Activated T-cell treated with anti-CD3 and anti-CD28 coated beads, Interleukin-2, amount 50 U/mL, for 48 hours (primary cell): ENCODE data around the gene ZBTB40.

ENCODE experiments used
- DNase-seq, 2 experiments: peaks; one replicate each; pipeline ENCODE4 v3.0.0-alpha.2; 2020

The ZBTB40 gene

GRCh38 chr1:22507587-22507986 lies 55.9 kb downstream of the ZBTB40 start:
- DNase-seq, result no peak

- no peak for DNase-seq
Measured at GRCh38 chr1:22508329-22508728, 56.7 kb downstream of the ZBTB40 start.

GRCh38 chr1:22508991-22509390 lies 57.3 kb downstream of the ZBTB40 start:
- no peak for DNase-seq

- no peak for DNase-seq
Measured at GRCh38 chr1:22509815-22510214, 58.2 kb downstream of the ZBTB40 start.

- no peak for DNase-seq
Measured at GRCh38 chr1:22512873-22513272, 61.2 kb downstream of the ZBTB40 start.

GRCh38 chr1:22516906-22517571 lies 65.4 kb downstream of the ZBTB40 start:
- no peak for DNase-seq

GRCh38 chr1:22517956-22518355 lies 66.3 kb downstream of the ZBTB40 start:
- DNase-seq, result no peak

GRCh38 chr1:22518379-22518778 lies 66.7 kb downstream of the ZBTB40 start:
- DNase-seq, result no peak

- DNase-seq, result no peak
Measured at GRCh38 chr1:22520871-22521270, 69.2 kb downstream of the ZBTB40 start.

GRCh38 chr1:22521692-22522091 lies 70.0 kb downstream of the ZBTB40 start:
- DNase-seq, result no peak

GRCh38 chr1:22522221-22522743 lies 70.6 kb downstream of the ZBTB40 start:
- no peak for DNase-seq

GRCh38 chr1:22524481-22524880 lies 72.8 kb downstream of the ZBTB40 start:
- DNase-seq, result no peak

- DNase-seq, result no peak
Measured at GRCh38 chr1:22525211-22525610, 73.6 kb downstream of the ZBTB40 start.

- no peak for DNase-seq
Measured at GRCh38 chr1:22525646-22526045, 74.0 kb downstream of the ZBTB40 start.

- no peak for DNase-seq
Measured at GRCh38 chr1:22526098-22526497, 74.4 kb downstream of the ZBTB40 start.

- DNase-seq, result no peak
Measured at GRCh38 chr1:22526677-22527076, 75.0 kb downstream of the ZBTB40 start.

- no peak for DNase-seq
Measured at GRCh38 chr1:22527122-22527521, 75.5 kb downstream of the ZBTB40 start.

- DNase-seq, result no peak
Measured at GRCh38 chr1:22527555-22528296, 76.1 kb downstream of the ZBTB40 start.

- DNase-seq, result no peak
Measured at GRCh38 chr1:22528451-22528850, 76.8 kb downstream of the ZBTB40 start.

- no peak for DNase-seq
Measured at GRCh38 chr1:22529901-22530621, 78.4 kb downstream of the ZBTB40 start.

GRCh38 chr1:22530715-22531114 lies 79.1 kb downstream of the ZBTB40 start:
- DNase-seq, result no peak

GRCh38 chr1:22531251-22531650 lies 79.6 kb downstream of the ZBTB40 start:
- DNase-seq, result no peak

GRCh38 chr1:22533244-22533895 lies 81.7 kb downstream of the ZBTB40 start:
- no peak for DNase-seq
